Measurements from ENCODE around the gene SMTN. TPM values are rescaled to one million over a fixed set of nuclear protein-coding genes. Genes with fewer than 3 reads are reported as not detected.
A peak's percentile ranks its signal among the peaks of the same experiment; 100 is the strongest.

SMTN gene
- polyA plus RNA-seq, 1 of the 3 experiments (the other 2 are of a cell fraction): 30.4 TPM

DNA sequence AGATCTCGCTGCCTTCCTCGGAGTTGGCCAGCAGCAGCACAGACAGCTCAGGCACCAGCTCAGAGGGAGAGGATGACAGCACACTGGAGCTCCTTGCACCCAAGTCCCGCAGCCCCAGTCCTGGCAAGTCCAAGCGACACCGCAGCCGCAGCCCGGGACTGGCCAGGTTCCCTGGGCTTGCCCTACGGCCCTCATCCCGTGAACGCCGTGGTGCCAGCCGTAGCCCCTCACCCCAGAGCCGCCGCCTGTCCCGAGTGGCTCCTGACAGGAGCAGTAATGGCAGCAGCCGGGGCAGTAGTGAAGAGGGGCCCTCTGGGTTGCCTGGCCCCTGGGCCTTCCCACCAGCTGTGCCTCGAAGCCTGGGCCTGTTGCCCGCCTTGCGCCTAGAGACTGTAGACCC is 52.8 kb downstream of the SMTN start:
- Histone ChIP-seq H3F3A (replicated peaks; ENCODE audit: insufficient read depth) (peaks cover 6% of the 10 kb centered on the region), H3K4me2 (no peak overlapping the region), H3K4me3 (ENCODE audit: low read depth in 2 of 2, low read length in 1 of 2) (no peak overlapping the region), H2AFZ (ENCODE audit: low read depth) (no peak overlapping the region), H4K20me1 (ENCODE audit: insufficient read depth) (no peaks in the 10 kb centered on the region), H3K36me3 (replicated peaks in 1 of 2; ENCODE audit: control insufficient read depth in 1 of 2, insufficient read depth in 2 of 2, low read length in 1 of 2) (no peaks in the 10 kb centered on the region), H3K27ac (ENCODE audit: low read depth in 2 of 2, low read length in 1 of 2) (no peak overlapping the region), H3K27me3 (ENCODE audit: insufficient read depth) (peaks cover 3% of the 10 kb centered on the region; the same call in 1 of the 2 replicates), H3K4me1 (ENCODE audit: control insufficient read depth in 1 of 2, insufficient read depth in 2 of 2, low read depth in 1 of 2, low read length in 1 of 2) (no peaks in the 10 kb centered on the region; a peak in 1 of 4 replicates), H3K9me3 (no peaks in the 10 kb centered on the region), H3K9me2 (no peaks in the 10 kb centered on the region), H3K9ac (no peak overlapping the region), H3K79me2 (ENCODE audit: insufficient read depth) (no peaks in the 10 kb centered on the region)
- no peak for TF ChIP-seq RAD21 (IDR thresholded peaks at IDR 0.05; ENCODE audit: low read length)
- TF ChIP-seq ELF1 (IDR thresholded peaks at IDR 0.05): no peak
- no peak for TF ChIP-seq GABPA (IDR thresholded peaks at IDR 0.05; ENCODE audit: low read depth)
- TF ChIP-seq, protein P1, sequence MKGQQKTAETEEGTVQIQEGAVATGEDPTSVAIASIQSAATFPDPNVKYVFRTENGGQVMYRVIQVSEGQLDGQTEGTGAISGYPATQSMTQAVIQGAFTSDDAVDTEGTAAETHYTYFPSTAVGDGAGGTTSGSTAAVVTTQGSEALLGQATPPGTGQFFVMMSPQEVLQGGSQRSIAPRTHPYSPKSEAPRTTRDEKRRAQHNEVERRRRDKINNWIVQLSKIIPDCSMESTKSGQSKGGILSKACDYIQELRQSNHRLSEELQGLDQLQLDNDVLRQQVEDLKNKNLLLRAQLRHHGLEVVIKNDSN (IDR thresholded peaks at IDR 0.05; ENCODE audit: borderline replicate concordance, low read depth): no peak
- TF ChIP-seq MEF2A (IDR thresholded peaks at IDR 0.05; ENCODE audit: borderline replicate concordance, low read depth): no peak
- TF ChIP-seq, protein P2, sequence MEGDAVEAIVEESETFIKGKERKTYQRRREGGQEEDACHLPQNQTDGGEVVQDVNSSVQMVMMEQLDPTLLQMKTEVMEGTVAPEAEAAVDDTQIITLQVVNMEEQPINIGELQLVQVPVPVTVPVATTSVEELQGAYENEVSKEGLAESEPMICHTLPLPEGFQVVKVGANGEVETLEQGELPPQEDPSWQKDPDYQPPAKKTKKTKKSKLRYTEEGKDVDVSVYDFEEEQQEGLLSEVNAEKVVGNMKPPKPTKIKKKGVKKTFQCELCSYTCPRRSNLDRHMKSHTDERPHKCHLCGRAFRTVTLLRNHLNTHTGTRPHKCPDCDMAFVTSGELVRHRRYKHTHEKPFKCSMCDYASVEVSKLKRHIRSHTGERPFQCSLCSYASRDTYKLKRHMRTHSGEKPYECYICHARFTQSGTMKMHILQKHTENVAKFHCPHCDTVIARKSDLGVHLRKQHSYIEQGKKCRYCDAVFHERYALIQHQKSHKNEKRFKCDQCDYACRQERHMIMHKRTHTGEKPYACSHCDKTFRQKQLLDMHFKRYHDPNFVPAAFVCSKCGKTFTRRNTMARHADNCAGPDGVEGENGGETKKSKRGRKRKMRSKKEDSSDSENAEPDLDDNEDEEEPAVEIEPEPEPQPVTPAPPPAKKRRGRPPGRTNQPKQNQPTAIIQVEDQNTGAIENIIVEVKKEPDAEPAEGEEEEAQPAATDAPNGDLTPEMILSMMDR (IDR thresholded peaks at IDR 0.05): no peak
- TF ChIP-seq, protein P3, sequence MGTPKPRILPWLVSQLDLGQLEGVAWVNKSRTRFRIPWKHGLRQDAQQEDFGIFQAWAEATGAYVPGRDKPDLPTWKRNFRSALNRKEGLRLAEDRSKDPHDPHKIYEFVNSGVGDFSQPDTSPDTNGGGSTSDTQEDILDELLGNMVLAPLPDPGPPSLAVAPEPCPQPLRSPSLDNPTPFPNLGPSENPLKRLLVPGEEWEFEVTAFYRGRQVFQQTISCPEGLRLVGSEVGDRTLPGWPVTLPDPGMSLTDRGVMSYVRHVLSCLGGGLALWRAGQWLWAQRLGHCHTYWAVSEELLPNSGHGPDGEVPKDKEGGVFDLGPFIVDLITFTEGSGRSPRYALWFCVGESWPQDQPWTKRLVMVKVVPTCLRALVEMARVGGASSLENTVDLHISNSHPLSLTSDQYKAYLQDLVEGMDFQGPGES (IDR thresholded peaks at IDR 0.05; ENCODE audit: low read depth, low read length): no peak
- no peak for TF ChIP-seq GATA2 (CRISPR knock-in tag; IDR thresholded peaks at IDR 0.05)
- TF ChIP-seq RXRA (IDR thresholded peaks at IDR 0.05; ENCODE audit: borderline replicate concordance, low read depth): no peak
- no peak for TF ChIP-seq RFX5 (IDR thresholded peaks at IDR 0.05; ENCODE audit: low read length)
- TF ChIP-seq TCF12 (IDR thresholded peaks at IDR 0.05): no peak
- TF ChIP-seq NRF1 (IDR thresholded peaks at IDR 0.05; ENCODE audit: low read depth, low read length): no peak
- TF ChIP-seq EP300 (IDR thresholded peaks at IDR 0.05; ENCODE audit: borderline replicate concordance in 1 of 2, low read depth in 1 of 2, low read length in 1 of 2): no peak
- TF ChIP-seq NFIC (IDR thresholded peaks at IDR 0.05; ENCODE audit: borderline replicate concordance): no peak
- TF ChIP-seq FOXM1 (IDR thresholded peaks at IDR 0.05; ENCODE audit: low read depth): no peak
- WGBS (ENCODE audit: low lambda C conversion rate): 100% methylated on average over 1 of the region's 19 CpGs
- POLR2A ChIA-PET: no interaction called here
- peak; percentile 17 for DNase-seq
- CTCF ChIA-PET: interaction anchor here (3.3 kb wide), 1 partner anchor 26 kb away, joined by 14 read pairs; the partner anchor contains the start of gene SELENOM

DNA sequence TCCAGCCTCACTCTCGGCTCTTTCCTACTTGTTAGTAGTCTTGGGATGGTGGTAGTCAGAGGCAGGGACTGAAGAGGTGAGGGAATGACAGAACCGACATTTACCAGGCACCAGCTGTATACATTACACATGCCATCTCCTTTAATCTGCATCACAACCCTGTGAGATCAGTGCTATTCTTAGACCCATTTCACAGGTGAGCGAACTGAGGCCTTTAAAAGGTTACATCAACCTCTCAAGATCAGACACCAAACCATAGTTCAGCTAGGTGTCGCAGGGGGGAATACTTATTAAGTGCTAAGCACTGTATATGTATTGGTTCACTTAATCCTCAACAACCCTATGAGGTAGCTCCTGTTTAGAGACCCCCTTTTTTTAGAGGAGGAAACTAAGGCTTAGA is 53.6 kb downstream of the SMTN start:
- Histone ChIP-seq H2AFZ (ENCODE audit: low read depth) (no peak overlapping the region), H3K9ac (no peak overlapping the region), H3K4me2 (no peak overlapping the region), H3K27ac (ENCODE audit: low read depth in 2 of 2, low read length in 1 of 2) (no peak overlapping the region), H3K79me2 (ENCODE audit: insufficient read depth) (no peaks in the 10 kb centered on the region), H3K36me3 (replicated peaks in 1 of 2; ENCODE audit: control insufficient read depth in 1 of 2, insufficient read depth in 2 of 2, low read length in 1 of 2) (no peaks in the 10 kb centered on the region), H3K27me3 (ENCODE audit: insufficient read depth) (peaks cover 4% of the 10 kb centered on the region; the same call in 1 of the 2 replicates), H3K9me3 (no peaks in the 10 kb centered on the region), H3F3A (replicated peaks; ENCODE audit: insufficient read depth) (peaks cover 6% of the 10 kb centered on the region), H3K4me3 (ENCODE audit: low read depth in 2 of 2, low read length in 1 of 2) (no peak overlapping the region), H4K20me1 (ENCODE audit: insufficient read depth) (no peaks in the 10 kb centered on the region), H3K4me1 (ENCODE audit: control insufficient read depth in 1 of 2, insufficient read depth in 2 of 2, low read depth in 1 of 2, low read length in 1 of 2) (no peaks in the 10 kb centered on the region; a peak in 1 of 4 replicates), H3K9me2 (no peaks in the 10 kb centered on the region)
- DNase-seq: no peak
- ChIA-PET POLR2A (interaction anchor here (1.7 kb wide), 1 partner anchor 9 kb away, joined by 5 read pairs; no protein-coding TSS in a partner anchor), CTCF (interaction anchor here (1.5 to 3.3 kb wide), 4 partner anchors 10 to 49 kb away, joined by 6 to 14 read pairs (median 11); partner anchors contain the start of gene SELENOM)
- WGBS (ENCODE audit: low lambda C conversion rate): 73% methylated on average over 4 of the region's 4 CpGs
- no peak for TF ChIP-seq MEF2A (IDR thresholded peaks at IDR 0.05; ENCODE audit: borderline replicate concordance, low read depth)
- no peak for TF ChIP-seq TCF12 (IDR thresholded peaks at IDR 0.05)
- TF ChIP-seq, protein P4, sequence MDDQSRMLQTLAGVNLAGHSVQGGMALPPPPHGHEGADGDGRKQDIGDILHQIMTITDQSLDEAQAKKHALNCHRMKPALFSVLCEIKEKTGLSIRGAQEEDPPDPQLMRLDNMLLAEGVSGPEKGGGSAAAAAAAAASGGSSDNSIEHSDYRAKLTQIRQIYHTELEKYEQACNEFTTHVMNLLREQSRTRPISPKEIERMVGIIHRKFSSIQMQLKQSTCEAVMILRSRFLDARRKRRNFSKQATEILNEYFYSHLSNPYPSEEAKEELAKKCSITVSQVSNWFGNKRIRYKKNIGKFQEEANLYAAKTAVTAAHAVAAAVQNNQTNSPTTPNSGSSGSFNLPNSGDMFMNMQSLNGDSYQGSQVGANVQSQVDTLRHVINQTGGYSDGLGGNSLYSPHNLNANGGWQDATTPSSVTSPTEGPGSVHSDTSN (IDR thresholded peaks at IDR 0.05): no peak
- TF ChIP-seq, protein P5, sequence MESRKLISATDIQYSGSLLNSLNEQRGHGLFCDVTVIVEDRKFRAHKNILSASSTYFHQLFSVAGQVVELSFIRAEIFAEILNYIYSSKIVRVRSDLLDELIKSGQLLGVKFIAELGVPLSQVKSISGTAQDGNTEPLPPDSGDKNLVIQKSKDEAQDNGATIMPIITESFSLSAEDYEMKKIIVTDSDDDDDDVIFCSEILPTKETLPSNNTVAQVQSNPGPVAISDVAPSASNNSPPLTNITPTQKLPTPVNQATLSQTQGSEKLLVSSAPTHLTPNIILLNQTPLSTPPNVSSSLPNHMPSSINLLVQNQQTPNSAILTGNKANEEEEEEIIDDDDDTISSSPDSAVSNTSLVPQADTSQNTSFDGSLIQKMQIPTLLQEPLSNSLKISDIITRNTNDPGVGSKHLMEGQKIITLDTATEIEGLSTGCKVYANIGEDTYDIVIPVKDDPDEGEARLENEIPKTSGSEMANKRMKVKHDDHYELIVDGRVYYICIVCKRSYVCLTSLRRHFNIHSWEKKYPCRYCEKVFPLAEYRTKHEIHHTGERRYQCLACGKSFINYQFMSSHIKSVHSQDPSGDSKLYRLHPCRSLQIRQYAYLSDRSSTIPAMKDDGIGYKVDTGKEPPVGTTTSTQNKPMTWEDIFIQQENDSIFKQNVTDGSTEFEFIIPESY (IDR thresholded peaks at IDR 0.05; ENCODE audit: borderline replicate concordance, low read depth): no peak
- TF ChIP-seq EP300 (IDR thresholded peaks at IDR 0.05; ENCODE audit: borderline replicate concordance in 1 of 2, low read depth in 1 of 2, low read length in 1 of 2): no peak

All from SK-N-SH (cell line).